Raji (cell line): ENCODE data around the gene SRGAP1.

Experiments
- POLR2A ChIP-seq: IDR thresholded peaks from 2 replicates; pipeline ENCODE4 v1.6.1; 2011; ENCODE audit warnings: low read depth, low read length, control low read depth; ENCODE audit not compliant: insufficient read depth

Gene SRGAP1

DNA sequence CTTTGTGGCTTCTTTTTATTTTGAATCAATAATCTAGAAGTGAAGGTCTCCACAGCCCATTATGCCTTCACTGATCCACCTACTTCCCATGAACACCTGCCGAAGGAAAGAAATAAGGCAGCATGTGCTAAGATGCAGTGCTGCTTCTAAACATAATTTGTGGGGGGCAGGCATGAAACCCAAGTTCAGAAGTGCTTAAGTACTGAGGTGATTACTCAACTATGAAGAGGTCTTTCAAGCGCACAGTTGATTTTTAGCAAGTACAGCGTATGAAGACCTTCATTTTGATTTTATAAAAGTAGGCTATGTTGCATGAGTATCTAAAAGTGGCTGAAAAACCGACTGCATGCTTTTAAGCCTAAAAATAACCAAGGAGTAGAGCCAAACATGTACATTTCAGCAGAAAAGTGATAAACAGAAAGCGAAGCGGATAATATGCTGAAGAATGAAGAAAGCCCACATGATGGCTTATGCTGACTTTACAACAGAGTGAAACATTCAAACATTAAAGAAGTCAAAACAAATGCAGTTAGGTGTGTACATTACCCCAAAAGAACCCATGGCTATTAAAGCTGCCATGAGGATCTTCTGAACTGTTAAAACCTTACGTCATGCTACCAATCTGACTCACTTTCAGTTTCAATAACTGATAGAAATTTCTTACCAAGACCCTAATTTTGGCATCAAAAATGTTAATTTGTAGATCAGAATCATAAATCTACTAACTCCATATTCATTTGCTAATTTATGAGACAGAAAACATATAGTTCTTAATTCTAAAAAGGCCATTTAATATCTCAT is 348.3 kb downstream of the SRGAP1 start:
- TF ChIP-seq POLR2A, result no peak

DNA sequence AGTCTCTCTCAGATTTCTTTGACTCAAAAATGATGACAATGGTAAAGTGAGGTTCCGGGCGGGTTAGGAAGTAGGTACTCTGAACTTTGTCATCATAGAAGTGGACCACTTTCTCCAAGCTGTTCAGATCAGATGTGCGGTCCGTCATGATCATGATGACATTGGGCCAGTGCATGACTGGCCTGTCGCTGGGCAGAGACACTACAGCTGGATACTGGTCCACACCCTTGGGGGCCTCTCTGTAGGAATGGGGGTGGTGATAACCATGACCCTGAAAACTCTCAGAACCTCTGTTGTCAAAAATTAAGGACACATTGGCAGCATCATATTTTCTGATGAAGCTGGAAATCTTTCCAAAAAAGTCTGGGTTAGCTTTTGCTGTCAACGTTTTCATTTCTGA is 349.4 kb downstream of the SRGAP1 start:
- TF ChIP-seq POLR2A, result no peak

DNA sequence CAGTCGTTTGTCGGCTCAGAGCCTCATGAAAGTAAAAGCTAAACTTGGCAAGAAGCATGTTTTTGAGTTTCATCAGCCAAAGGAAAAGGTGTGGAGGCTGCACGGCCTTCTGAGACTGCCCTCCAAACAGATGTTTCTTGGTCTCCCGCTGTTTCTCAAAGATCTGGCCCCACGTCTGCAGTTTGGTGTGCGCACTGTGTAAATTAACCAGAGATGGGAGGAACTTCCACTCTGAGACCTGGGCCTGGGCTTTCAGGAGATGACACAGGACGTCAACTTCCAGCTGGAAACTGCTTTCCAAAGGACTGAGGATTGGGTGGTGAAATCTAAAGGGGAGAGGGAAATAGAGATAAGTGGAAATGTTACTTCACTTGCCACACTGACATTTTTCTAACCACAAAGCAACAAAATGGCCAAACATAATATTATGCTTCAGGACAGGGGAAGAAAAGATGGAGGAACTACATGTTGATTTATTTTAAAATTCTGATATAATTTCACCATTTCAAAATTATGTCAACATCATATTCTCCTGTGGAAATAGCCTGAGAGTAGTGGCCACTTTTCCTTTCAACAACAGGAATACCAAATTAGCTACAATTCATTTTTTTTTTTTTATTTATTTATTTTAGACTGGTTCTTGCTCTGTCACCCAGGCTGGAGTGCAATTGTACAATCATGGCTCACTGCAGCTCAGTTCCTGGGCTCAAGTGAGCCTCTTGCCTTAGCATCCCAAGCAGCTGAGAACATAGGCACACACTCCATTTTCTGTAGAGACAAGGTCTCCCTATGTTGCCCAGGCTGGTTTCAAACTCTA is 350.0 kb downstream of the SRGAP1 start:
- no peak for TF ChIP-seq POLR2A

DNA sequence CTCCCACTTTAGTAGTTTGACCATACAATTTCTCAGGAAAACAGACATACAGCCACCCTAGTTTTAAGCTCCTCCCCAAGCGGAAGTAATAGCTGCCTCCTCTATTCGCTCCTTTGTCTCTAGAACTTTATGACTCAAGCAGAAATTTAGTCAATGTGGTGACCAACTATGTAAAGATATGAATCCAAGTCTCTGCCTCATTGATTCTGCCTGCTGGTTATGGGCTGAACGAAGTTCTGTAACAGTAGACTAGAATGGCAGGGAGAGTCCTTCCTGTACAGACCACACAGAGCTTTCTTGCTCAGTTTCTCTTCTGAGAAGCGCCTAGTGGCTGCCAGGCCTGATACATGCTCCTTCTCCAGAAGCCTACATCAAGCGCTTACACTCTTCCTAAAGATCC is 358.5 kb downstream of the SRGAP1 start:
- TF ChIP-seq POLR2A, result no peak

DNA sequence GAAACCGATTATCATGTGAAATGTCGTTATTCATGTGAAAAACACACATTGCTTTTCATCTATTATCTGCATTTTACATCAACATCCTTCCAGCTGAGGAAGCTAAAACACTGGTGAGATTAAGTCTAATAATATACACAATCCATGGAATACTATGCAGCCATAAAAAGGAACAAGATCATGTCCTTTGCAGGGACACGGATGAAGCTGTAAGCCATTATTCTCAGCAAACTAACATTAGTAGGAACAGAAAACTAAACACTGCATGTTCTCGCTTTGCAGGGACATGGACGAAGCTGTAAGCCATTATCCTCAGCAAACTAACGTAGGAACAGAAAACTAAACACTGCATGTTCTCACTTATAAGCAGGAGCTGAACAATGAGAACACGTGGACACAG is 359.3 kb downstream of the SRGAP1 start:
- no peak for TF ChIP-seq POLR2A

DNA sequence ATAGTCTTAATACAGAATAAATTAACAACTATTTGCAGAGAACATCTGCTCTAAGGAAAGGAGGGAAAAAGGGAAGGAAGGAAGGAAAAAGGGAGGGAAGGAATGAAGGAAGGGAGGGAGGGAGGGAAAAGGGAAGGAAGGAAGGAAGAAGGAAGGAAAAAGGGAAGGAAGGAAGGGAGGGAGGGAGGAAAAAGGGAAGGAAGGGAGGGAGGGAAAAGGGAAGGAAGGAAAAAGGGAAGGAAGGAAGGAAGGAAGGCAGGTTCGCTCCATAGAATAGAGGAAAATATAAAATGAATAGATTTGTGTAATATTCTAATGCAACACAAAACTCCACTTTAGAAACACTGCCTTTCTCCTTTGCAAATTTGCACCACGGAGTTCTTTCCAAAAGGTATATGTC is 361.0 kb downstream of the SRGAP1 start:
- TF ChIP-seq POLR2A, result no peak

DNA sequence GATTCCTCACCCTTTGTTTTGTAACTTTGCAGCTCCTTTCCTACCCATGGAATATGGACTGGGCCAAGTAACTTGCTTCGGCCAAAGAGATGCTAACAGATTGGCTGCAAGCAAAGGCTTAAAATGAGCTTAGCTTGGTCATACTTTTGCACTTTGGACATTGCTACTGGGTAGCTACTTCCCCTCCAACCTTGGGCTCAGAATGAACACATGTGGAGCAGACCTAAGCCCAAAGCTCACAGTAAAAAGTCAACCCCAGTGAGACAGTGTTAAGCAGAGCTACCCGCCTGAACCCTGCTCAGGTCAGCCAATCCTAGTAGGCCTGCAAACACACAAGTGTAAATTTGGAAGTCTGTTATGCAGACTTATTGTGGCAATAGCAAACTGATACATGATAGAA is 363.0 kb downstream of the SRGAP1 start:
- no peak for TF ChIP-seq POLR2A
